Epithelial cell of proximal tubule (primary cell): ENCODE data around the gene LRRC37A2. TPM values are rescaled to one million over a fixed set of nuclear protein-coding genes. Genes with fewer than 3 reads are reported as not detected.
"Not testable (repeated sequence)": the region's sequence is repeated elsewhere in the genome, so short reads cannot be mapped to it uniquely, and the experiment has no call there.

ENCODE experiments used
- DNase-seq: peaks from one replicate; pipeline ENCODE4 v3.0.0-alpha.2; 2011; ENCODE audit warnings: low read depth
- H3K4me3 ChIP-seq: 2 replicates; pipeline ENCODE4 v1.5.1; 2011; ENCODE audit warnings: low read depth, mild to moderate bottlenecking, low read length
- total RNA-seq: library from RNA; depleted of rRNA; stranded (reverse); fragments of >200 nt; gene quantifications from 2 replicates; pipeline ENCODE4 v1.2.3, GENCODE V29; 2015

The LRRC37A2 gene
- total RNA-seq, 1 donor from 2014 or later: 2.0 TPM

DNA sequence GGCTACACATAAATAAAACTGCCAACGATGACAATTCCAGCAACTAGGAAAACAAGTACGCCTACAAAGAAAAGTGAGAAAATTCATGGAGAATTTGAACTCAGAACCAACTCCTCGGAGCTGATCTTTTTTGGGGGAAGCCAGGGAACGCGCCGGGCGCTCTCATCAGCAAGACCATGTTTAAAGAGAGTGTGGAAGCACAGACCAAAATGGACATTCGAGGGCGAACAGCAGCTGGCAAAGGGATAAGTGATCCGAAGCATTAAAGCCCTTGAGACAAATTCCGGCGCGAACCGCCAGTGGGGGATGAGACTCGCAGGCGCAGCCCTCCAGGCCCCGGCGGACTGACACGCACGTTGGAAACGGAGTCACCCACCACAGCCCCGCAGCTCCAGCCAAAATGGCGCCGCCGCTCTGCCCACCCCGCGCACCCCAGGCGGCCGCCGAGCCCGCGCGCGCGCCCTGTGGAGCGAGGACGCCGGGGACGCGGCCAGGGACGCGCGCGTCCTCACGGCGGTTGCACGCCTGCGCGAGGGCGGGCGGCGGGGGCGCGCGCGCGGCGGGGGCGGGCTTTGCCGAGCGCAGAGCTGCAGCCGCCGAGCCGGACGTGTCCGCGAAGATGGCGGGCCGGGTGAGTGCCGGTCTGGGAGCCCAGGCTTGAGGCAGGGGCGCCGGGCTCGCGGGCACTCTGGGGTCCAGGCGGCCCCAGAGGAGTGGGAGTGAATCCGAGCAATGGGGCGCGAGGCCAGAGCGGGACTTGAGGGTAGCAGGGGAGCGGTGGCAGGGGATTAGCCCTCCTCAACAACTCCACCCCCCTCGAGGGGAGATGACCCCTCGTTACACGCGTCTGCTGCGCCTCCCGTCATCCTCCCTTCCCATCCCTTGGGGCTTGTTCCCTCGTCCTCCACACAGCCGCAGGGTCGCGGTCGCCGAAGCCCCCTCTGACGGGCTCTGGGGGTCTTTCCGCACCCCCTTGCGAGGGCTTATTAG, 78.2 kb downstream of the LRRC37A2 start, which contains the start of gene NSF:
Gene NSF, plus strand, starts transcription at position 513 of the 990 bp plus-strand sequence. Its CDS starts 107 bp downstream, at position 620.
- DNase-seq, H3K4me3 ChIP-seq: not testable (repeated sequence)

GRCh38 chr17:46591332-46591731, 79.1 kb downstream of the LRRC37A2 start:
- H3K4me3 ChIP-seq, DNase-seq: not testable (repeated sequence)

DNA sequence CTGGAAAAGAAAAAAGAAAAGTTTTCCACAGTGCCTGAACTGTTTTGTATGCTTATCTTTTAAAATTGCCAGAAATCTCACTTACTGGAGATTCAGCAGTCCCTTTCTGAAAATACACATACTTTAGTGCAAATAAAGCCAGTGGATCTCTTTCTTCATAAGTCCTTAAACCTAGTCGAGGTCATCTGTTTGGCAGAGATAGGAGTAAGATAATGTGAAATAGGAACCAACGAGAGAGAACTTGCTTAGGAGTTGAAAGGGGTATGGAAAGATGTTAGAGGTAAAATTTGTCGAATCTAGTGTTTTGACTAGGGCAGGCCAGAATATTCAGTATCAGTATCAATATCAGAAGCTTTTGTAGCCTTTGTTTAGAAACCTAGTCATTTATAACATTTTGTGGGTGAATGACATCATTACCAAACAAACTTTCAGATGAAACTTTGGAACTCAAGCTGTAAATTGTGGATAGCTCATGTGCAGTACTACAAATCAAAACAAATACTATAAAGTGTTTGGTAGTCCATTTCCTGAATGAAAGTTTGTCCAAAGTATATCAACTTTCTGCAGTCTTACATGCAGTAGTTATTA, 86.2 kb downstream of the LRRC37A2 start:
- not testable (repeated sequence) for H3K4me3 ChIP-seq, DNase-seq

DNA sequence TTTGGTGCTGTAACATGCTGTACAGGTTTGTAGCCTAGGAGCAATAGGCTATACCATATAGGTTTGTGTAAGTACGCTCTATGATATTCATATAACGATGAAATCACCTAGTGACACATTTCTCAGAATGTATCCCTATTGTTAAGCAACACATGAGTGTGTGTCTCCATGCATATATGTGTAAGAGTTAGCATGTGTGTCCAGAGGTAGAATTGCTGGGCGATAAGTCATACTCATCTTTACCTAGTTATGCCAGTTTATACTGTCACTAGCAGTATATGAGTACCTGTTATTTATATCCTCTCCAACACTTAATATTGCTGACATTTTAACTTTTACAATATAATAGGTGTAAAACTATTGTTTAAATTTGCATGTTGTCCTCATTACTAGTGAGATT, 88.5 kb downstream of the LRRC37A2 start:
- H3K4me3 ChIP-seq, DNase-seq: not testable (repeated sequence)

DNA sequence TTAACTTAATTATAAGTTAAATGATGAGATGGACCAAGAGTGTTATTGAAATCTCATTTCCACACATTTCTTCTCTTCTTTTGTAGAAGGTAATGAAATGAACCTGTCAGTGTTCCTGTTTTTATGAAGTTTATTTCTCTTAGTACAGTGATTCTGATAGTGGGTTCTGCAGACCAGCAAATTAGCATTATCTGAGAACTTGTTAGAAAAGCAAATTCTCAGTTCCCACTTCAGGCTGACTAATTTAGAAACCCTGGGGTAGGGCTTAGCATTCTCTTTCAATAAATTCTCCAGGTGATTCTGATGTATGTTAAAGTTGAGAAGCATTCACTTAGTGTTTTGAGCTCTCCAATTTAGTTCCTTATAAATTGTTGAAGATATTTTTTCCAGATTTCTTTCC, 90.9 kb downstream of the LRRC37A2 start:
- not testable (repeated sequence) for DNase-seq, H3K4me3 ChIP-seq

Other genes with a start within 250 kb of the LRRC37A2 start
- 0.51 and 2.4 TPM in 2 replicates for gene LRRC37A, start 217.3 kb upstream of the LRRC37A2 start, total RNA-seq
- gene ARL17B, start 150.7 kb upstream of the LRRC37A2 start, total RNA-seq: 10.2 and 10.3 TPM in 2 replicates
- gene ARL17A, start 67.2 kb downstream of the LRRC37A2 start, total RNA-seq: 4.5 and 6.0 TPM in 2 replicates
- 13.3 and 32.8 TPM in 2 replicates for gene NSF, start 78.2 kb downstream of the LRRC37A2 start, total RNA-seq